Neural cell (in vitro differentiated cells): Measurements from ENCODE around the gene FERMT1. TPM values are rescaled to one million over a fixed set of nuclear protein-coding genes. Genes with fewer than 3 reads are reported as not detected.

Source experiments
- H2AFZ ChIP-seq: fragments of 200-600, 300-800 bp; sonication (generic), shearing (Covaris generic); 2 replicates; pipeline ENCODE4 v1.6.0; 2014; ENCODE audit warnings: low read depth, mild to moderate bottlenecking, antibody characterized with exemption, low read length, moderate library complexity
- H3F3A ChIP-seq: fragments of 200-600 bp; shearing (Covaris generic); 2 replicates; pipeline ENCODE4 v1.6.1; 2016; ENCODE audit warnings: mild to moderate bottlenecking, moderate library complexity, mixed read lengths, antibody characterized with exemption, low read length; ENCODE audit not compliant: insufficient read depth, poor library complexity, severe bottlenecking
- H3K27ac ChIP-seq: fragments of 200-600, 300-800 bp; sonication (generic), shearing (Covaris generic); 2 replicates; pipeline ENCODE4 v1.5.1; 2014; ENCODE audit warnings: mild to moderate bottlenecking, low read length, moderate library complexity
- H3K27me3 ChIP-seq: fragments of 300-800, 200-600 bp; sonication (generic), shearing (Covaris generic); 2 replicates; pipeline ENCODE4 v1.6.0; 2014; ENCODE audit warnings: mild to moderate bottlenecking, low read depth, low read length, moderate library complexity; ENCODE audit not compliant: insufficient read depth
- H3K36me3 ChIP-seq: fragments of 300-800, 200-600 bp; sonication (generic), shearing (Covaris generic); 2 replicates; pipeline ENCODE4 v1.5.1; 2014; ENCODE audit warnings: mild to moderate bottlenecking, antibody characterized with exemption, low read length, moderate library complexity; ENCODE audit not compliant: insufficient read depth
- H3K4me2 ChIP-seq: fragments of 300-800, 200-600 bp; sonication (generic), shearing (Covaris generic); 2 replicates; pipeline ENCODE4 v1.6.0; 2014; ENCODE audit warnings: mild to moderate bottlenecking, low read length
- H3K4me3 ChIP-seq: fragments of 300-800, 200-600 bp; sonication (generic), shearing (Covaris generic); 2 replicates; pipeline ENCODE4 v1.5.1; 2014; ENCODE audit warnings: mild to moderate bottlenecking, low read length, moderate library complexity
- H3K79me2 ChIP-seq: fragments of 200-600 bp; shearing (Covaris generic); replicated peaks from 2 replicates; pipeline ENCODE4 v1.6.0; 2014; ENCODE audit warnings: mild to moderate bottlenecking, low read length, moderate library complexity; ENCODE audit not compliant: insufficient read depth
- H3K9ac ChIP-seq: fragments of 300-800, 200-600 bp; sonication (generic), shearing (Covaris generic); 2 replicates; pipeline ENCODE4 v1.6.1; 2016; ENCODE audit warnings: mild to moderate bottlenecking, low read length, mixed read lengths
- H3K9me2 ChIP-seq: fragments of 200-600 bp; shearing (Covaris generic); 2 replicates; pipeline ENCODE4 v1.6.1; 2016; ENCODE audit warnings: mild to moderate bottlenecking, low read length, mixed read lengths; ENCODE audit not compliant: insufficient read depth
- H3K9me3 ChIP-seq: fragments of 200-600, 300-800 bp; sonication (generic), shearing (Covaris generic); 2 replicates; pipeline ENCODE4 v1.6.1; 2016; ENCODE audit warnings: mild to moderate bottlenecking, mixed run types, low read length, moderate library complexity, mixed read lengths
- H4K20me1 ChIP-seq: fragments of 200-600 bp; shearing (Covaris generic); 2 replicates; pipeline ENCODE4 v1.6.1; 2016; ENCODE audit warnings: mild to moderate bottlenecking, mixed run types; ENCODE audit not compliant: insufficient read depth
- EP300 ChIP-seq: fragments of 450-650 bp; conservative IDR thresholded peaks from 2 replicates; pipeline ENCODE4 v1.6.1; 2014; ENCODE audit warnings: antibody characterized with exemption, mild to moderate bottlenecking, moderate library complexity; ENCODE audit not compliant: poor library complexity, severe bottlenecking
- EZH2 ChIP-seq: fragments of 200-600, 300-800 bp; shearing (Covaris generic), sonication (generic); IDR thresholded peaks from 2 replicates; pipeline ENCODE4 v1.6.1; 2014; ENCODE audit warnings: antibody characterized with exemption, low read length, borderline replicate concordance, mild to moderate bottlenecking; ENCODE audit not compliant: insufficient read depth, poor library complexity, severe bottlenecking
- MXI1 ChIP-seq: fragments of 450-650 bp; conservative IDR thresholded peaks from 2 replicates; pipeline ENCODE4 v1.6.1; 2014; ENCODE audit warnings: antibody characterized with exemption, mild to moderate bottlenecking; ENCODE audit not compliant: poor library complexity, severe bottlenecking
- POLR2AphosphoS5 ChIP-seq: IDR thresholded peaks from 2 replicates; pipeline ENCODE4 v1.6.1; 2012
- RAD21 ChIP-seq: fragments of 450-650 bp; conservative IDR thresholded peaks from 2 replicates; pipeline ENCODE4 v1.6.1; 2014; ENCODE audit warnings: antibody characterized with exemption, mild to moderate bottlenecking, moderate library complexity
- REST ChIP-seq: IDR thresholded peaks from 2 replicates; pipeline ENCODE4 v1.6.1; 2012; ENCODE audit warnings: borderline replicate concordance
- SMC3 ChIP-seq: fragments of 450-650 bp; conservative IDR thresholded peaks from 2 replicates; pipeline ENCODE4 v1.6.1; 2014; ENCODE audit warnings: antibody characterized with exemption, mild to moderate bottlenecking, moderate library complexity; ENCODE audit not compliant: poor library complexity
- TAF1 ChIP-seq: IDR thresholded peaks from 2 replicates; pipeline ENCODE4 v1.6.1; 2012; ENCODE audit warnings: low read depth
- polyA plus RNA-seq: library from polyadenylated mRNA; depleted of rRNA; stranded (reverse); fragments of >200 nt; gene quantifications from 2 replicates; pipeline ENCODE4 v1.2.3, GENCODE V29; 2014
- TF ChIP-seq, protein P1 (sequence below): fragments of 450-650 bp; IDR thresholded peaks from 2 replicates; pipeline ENCODE4 v1.5.1; 2014; ENCODE audit warnings: antibody characterized with exemption, mild to moderate bottlenecking, moderate library complexity; ENCODE audit not compliant: poor library complexity, severe bottlenecking

Gene FERMT1
- polyA plus RNA-seq, 1 donor from 2014 or later = not detected

GRCh38 chr20:6115221-6115895, 7.5 kb downstream of the FERMT1 start:
- Histone ChIP-seq H3K27ac (no peak overlapping the region), H3K4me2 (no peak overlapping the region), H3K36me3 (no peaks in the 10 kb centered on the region), H2AFZ (no peak overlapping the region), H3K4me3 (no peak overlapping the region), H3K79me2 (no peaks in the 10 kb centered on the region), H3F3A (no peaks in the 10 kb centered on the region), H3K9ac (no peak overlapping the region), H3K27me3 (no peaks in the 10 kb centered on the region), H3K9me3 (no peaks in the 10 kb centered on the region), H3K9me2 (no peaks in the 10 kb centered on the region), H4K20me1 (no peaks in the 10 kb centered on the region)
- TF ChIP-seq POLR2AphosphoS5 = no peak
- TF ChIP-seq REST = no peak
- no peak for TF ChIP-seq MXI1
- no peak for TF ChIP-seq EP300

GRCh38 chr20:6114696-6115095, 8.1 kb downstream of the FERMT1 start:
- Histone ChIP-seq H3K9ac (no peak overlapping the region), H3K36me3 (no peaks in the 10 kb centered on the region), H3F3A (no peaks in the 10 kb centered on the region), H3K4me2 (no peak overlapping the region), H3K9me2 (no peaks in the 10 kb centered on the region), H3K27ac (no peak overlapping the region), H4K20me1 (no peaks in the 10 kb centered on the region), H3K27me3 (no peaks in the 10 kb centered on the region), H3K9me3 (no peaks in the 10 kb centered on the region), H3K79me2 (no peaks in the 10 kb centered on the region), H3K4me3 (no peak overlapping the region), H2AFZ (no peak overlapping the region)
- TF ChIP-seq EZH2 = no peak
- TF ChIP-seq MXI1 = no peak
- TF ChIP-seq TAF1 = no peak
- no peak for TF ChIP-seq RAD21
- TF ChIP-seq, protein P1, sequence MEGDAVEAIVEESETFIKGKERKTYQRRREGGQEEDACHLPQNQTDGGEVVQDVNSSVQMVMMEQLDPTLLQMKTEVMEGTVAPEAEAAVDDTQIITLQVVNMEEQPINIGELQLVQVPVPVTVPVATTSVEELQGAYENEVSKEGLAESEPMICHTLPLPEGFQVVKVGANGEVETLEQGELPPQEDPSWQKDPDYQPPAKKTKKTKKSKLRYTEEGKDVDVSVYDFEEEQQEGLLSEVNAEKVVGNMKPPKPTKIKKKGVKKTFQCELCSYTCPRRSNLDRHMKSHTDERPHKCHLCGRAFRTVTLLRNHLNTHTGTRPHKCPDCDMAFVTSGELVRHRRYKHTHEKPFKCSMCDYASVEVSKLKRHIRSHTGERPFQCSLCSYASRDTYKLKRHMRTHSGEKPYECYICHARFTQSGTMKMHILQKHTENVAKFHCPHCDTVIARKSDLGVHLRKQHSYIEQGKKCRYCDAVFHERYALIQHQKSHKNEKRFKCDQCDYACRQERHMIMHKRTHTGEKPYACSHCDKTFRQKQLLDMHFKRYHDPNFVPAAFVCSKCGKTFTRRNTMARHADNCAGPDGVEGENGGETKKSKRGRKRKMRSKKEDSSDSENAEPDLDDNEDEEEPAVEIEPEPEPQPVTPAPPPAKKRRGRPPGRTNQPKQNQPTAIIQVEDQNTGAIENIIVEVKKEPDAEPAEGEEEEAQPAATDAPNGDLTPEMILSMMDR = no peak
- TF ChIP-seq EP300 = no peak
- TF ChIP-seq REST = no peak
- no peak for TF ChIP-seq SMC3
- TF ChIP-seq POLR2AphosphoS5 = no peak
